GM12878 (cell line): Measurements from ENCODE around the gene PLCG1. TPM values are rescaled to one million over a fixed set of nuclear protein-coding genes. Genes with fewer than 3 reads are reported as not detected.

Experiments
- ATAC-seq: fragments of 200-7000 bp; cut with Tn5 transposase; 3 replicates; pipeline ENCODE4 v1.9.1; 2020; ENCODE audit warnings: mild to moderate bottlenecking, moderate library complexity
- BruUV-seq: library from RNA; stranded (reverse); fragments of 400-500 nt; replicated peaks from 2 replicates; lab custom pipeline; 2021; lab: Mats Ljungman, UMichigan
- CTCF ChIA-PET: fragments of 300-600 bp; sonication (Branson Sonifier 250); formaldehyde crosslinking; extraction: SDS; loops from one replicate; lab custom pipeline; 2021; ENCODE audit warnings: inconsistent platforms; lab: Yijun Ruan, JAX
- POLR2A ChIA-PET: fragments of 350-600 bp; formaldehyde crosslinking; extraction: SDS; loops from one replicate; lab custom pipeline; 2021; ENCODE audit warnings: inconsistent platforms; lab: Charles Lee
- RAD21 ChIA-PET: fragments of 300-600 bp; sonication (Branson Sonifier 250); formaldehyde crosslinking; loops from one replicate; lab custom pipeline; 2023; ENCODE audit warnings: antibody characterized with exemption; ENCODE audit not compliant: unreplicated experiment; lab: Charles Lee
- SMC1A ChIA-PET: fragments of 300-600 bp; sonication (Branson Sonifier 250); formaldehyde crosslinking; loops from one replicate; lab custom pipeline; 2023; ENCODE audit not compliant: unreplicated experiment, uncharacterized antibody; lab: Charles Lee
- DNase-seq: peaks from one replicate; pipeline ENCODE4 v3.0.0-alpha.2; 2011; ENCODE audit warnings: low read depth, low spot score
- FAIRE-seq: peaks from 3 replicates; lab custom pipeline; 2011; peaks lifted over from hg19 to GRCh38; lab: Jason Lieb, UNC
- H2AFZ ChIP-seq: 2 replicates; pipeline ENCODE4 v1.6.0; 2011; ENCODE audit warnings: low read depth, low read length, control low read depth; ENCODE audit not compliant: control insufficient read depth
- H3K27ac ChIP-seq: 2 replicates; pipeline ENCODE4 v1.5.1; 2011; ENCODE audit warnings: control low read depth; ENCODE audit not compliant: control insufficient read depth, insufficient read depth
- H3K27me3 ChIP-seq, 2 experiments: replicated peaks in 1 of 2; 2 replicates each; pipeline versions ENCODE4 v1.6.0 to v1.6.1; 2011; ENCODE audit warnings: low read length in 1 of 2; ENCODE audit not compliant: control insufficient read depth in 2 of 2, insufficient read depth in 2 of 2
- H3K36me3 ChIP-seq, 2 experiments: 2 replicates each; pipeline ENCODE4 v1.5.1; 2011; ENCODE audit warnings: low read length in 1 of 2; ENCODE audit not compliant: control insufficient read depth in 2 of 2, insufficient read depth in 2 of 2
- H3K4me1 ChIP-seq: 2 replicates; pipeline ENCODE4 v1.6.1; 2011; ENCODE audit warnings: mild to moderate bottlenecking, low read length, moderate library complexity, mixed read lengths; ENCODE audit not compliant: control insufficient read depth, insufficient read depth
- H3K4me2 ChIP-seq: 2 replicates; pipeline ENCODE4 v1.6.0; 2011; ENCODE audit warnings: control low read depth; ENCODE audit not compliant: control insufficient read depth, insufficient read depth
- H3K4me3 ChIP-seq: fragments of 200-600 bp; sonication (generic); 2 replicates; pipeline ENCODE4 v1.5.1; 2016
- H3K79me2 ChIP-seq: 2 replicates; pipeline ENCODE4 v1.6.0; 2011; ENCODE audit warnings: low read length; ENCODE audit not compliant: control insufficient read depth, insufficient read depth
- H3K9ac ChIP-seq: 2 replicates; pipeline ENCODE4 v1.8.0; 2011; ENCODE audit warnings: low read length, control low read depth, mixed read lengths; ENCODE audit not compliant: control insufficient read depth, insufficient read depth
- H3K9me3 ChIP-seq: replicated peaks from 3 replicates; pipeline ENCODE4 v1.5.1; 2011; ENCODE audit warnings: mild to moderate bottlenecking, low read length; ENCODE audit not compliant: control insufficient read depth, insufficient read depth
- H4K20me1 ChIP-seq: 2 replicates; pipeline ENCODE4 v1.6.0; 2011; ENCODE audit not compliant: control insufficient read depth, insufficient read depth
- ATF2 ChIP-seq: IDR thresholded peaks from 2 replicates; pipeline ENCODE4 v1.6.1; 2012; ENCODE audit warnings: low read length, inconsistent platforms
- BCLAF1 ChIP-seq: fragments of 450-650 bp; IDR thresholded peaks from 2 replicates; pipeline ENCODE4 v1.6.1; 2017; ENCODE audit warnings: antibody characterized with exemption, mild to moderate bottlenecking, moderate library complexity
- CREM ChIP-seq: IDR thresholded peaks from 2 replicates; pipeline ENCODE4 v1.6.1; 2014; ENCODE audit warnings: antibody characterized with exemption, low read depth
- EP300 ChIP-seq, 2 experiments: fragments of 150-350 bp in 1 of 2; IDR thresholded peaks; 2 replicates each; pipeline ENCODE4 v1.6.1; 2011 to 2012; ENCODE audit warnings: low read depth in 2 of 2, low read length in 2 of 2, borderline replicate concordance in 1 of 2, improper control_type of control experiment in 1 of 2, inconsistent platforms in 1 of 2; ENCODE audit not compliant: control insufficient read depth in 1 of 2
- FOS ChIP-seq: IDR thresholded peaks from 3 replicates; pipeline ENCODE4 v1.6.1; 2011; ENCODE audit warnings: borderline replicate concordance; ENCODE audit not compliant: insufficient read length; ENCODE audit errors: extremely low read depth
- GABPA ChIP-seq: IDR thresholded peaks from 2 replicates; pipeline ENCODE4 v1.6.1; 2014; ENCODE audit warnings: antibody characterized with exemption, low read depth, mild to moderate bottlenecking, inconsistent platforms
- NFYA ChIP-seq: IDR thresholded peaks from 2 replicates; pipeline ENCODE4 v1.6.1; 2011; ENCODE audit warnings: low read depth, mild to moderate bottlenecking, low read length, improper control_type of control experiment, borderline replicate concordance
- POLR2AphosphoS5 ChIP-seq: IDR thresholded peaks from 2 replicates; pipeline ENCODE4 v1.6.1; 2011; ENCODE audit warnings: mild to moderate bottlenecking, low read length, inconsistent platforms
- SKIL ChIP-seq: fragments of 450-650 bp; IDR thresholded peaks from 2 replicates; pipeline ENCODE4 v1.6.1; 2017; ENCODE audit warnings: mild to moderate bottlenecking, low read depth, inconsistent platforms; ENCODE audit not compliant: poor library complexity, severe bottlenecking
- YBX1 ChIP-seq: fragments of 450-650 bp; IDR thresholded peaks from 2 replicates; pipeline ENCODE4 v1.6.1; 2016; ENCODE audit warnings: antibody characterized with exemption
- WGBS: methylation state at CpG from one replicate; pipeline ENCODE4 v1.1.6; 2016; ENCODE audit warnings: low lambda C conversion rate; ENCODE audit not compliant: insufficient replicate concordance, insufficient coverage; ENCODE audit errors: missing lambda C conversion rate; 5-methylcytosine and 5-hydroxymethylcytosine counted together
- in situ Hi-C: fragments of 300-500 bp; cut with MboI; formaldehyde crosslinking; loops from 9 replicates; pipeline ENCODE4 v1.14.3; 2018; ENCODE audit warnings: mixed read lengths
- intact Hi-C: fragments of 100-400 bp; cut with micrococcal nuclease; formaldehyde crosslinking; loops from one replicate; pipeline ENCODE4 v1.14.2; 2022; ENCODE audit not compliant: unreplicated experiment
- polyA plus RNA-seq, 11 experiments: library from polyadenylated mRNA; depleted of rRNA in 4 of 11; unstranded in 6 of 11; stranded (reverse) in 5 of 11; fragments of >200 nt; fragmentation: Nextera tagmentation in 4 of 11; fragmentation: Illumina TruSeq in 1 of 11; extraction: Ambion mirVana in 4 of 11; extraction: Trizol in 1 of 11; gene quantifications; 1 replicate in 1 of 11; 2 replicates in 10 of 11; pipeline versions ENCODE4 v1.2.1 to v1.2.3, GENCODE V29; 2011 to 2016; ENCODE audit warnings: inconsistent platforms in 2 of 11, missing spikeins in 2 of 11, low read depth in 1 of 11
- total RNA-seq, 4 experiments: library from RNA; depleted of rRNA in 3 of 4; stranded (reverse); fragments of >200 nt in 3 of 4; fragmentation: Illumina TruSeq in 1 of 4; extraction: Trizol in 1 of 4; gene quantifications; 2 replicates each; pipeline versions ENCODE4 v1.2.1 to v1.2.3, GENCODE V29; 2013 to 2021

PLCG1 gene
- total and polyA plus RNA-seq, 10 of the 15 experiments (the other 5 are each of a cell fraction or from before 2014, with no cell fraction given), result 2.6 to 114 (median 45.3) TPM

- H3K4me2 ChIP-seq, result no peak overlapping the region
- no peak overlapping the region for H3K9ac ChIP-seq
- H2AFZ ChIP-seq, result no peak overlapping the region
- WGBS, result 94% methylated on average over 8 of the region's 8 CpGs
- no peak for FAIRE-seq
- no peak for TF ChIP-seq YBX1
- no peak for TF ChIP-seq BCLAF1
- no peak for TF ChIP-seq CREM
- no peak for TF ChIP-seq GABPA
- no peak for TF ChIP-seq POLR2AphosphoS5
- TF ChIP-seq FOS, result no peak
- no peak for TF ChIP-seq EP300 (IDR thresholded peaks at IDR 0.05; ENCODE audit: borderline replicate concordance in 1 of 2, control insufficient read depth in 1 of 2, low read depth in 2 of 2, low read length in 2 of 2)
- TF ChIP-seq ATF2, result no peak
- no peak for TF ChIP-seq NFYA
- no peak for TF ChIP-seq SKIL
- TF ChIP-seq, all 136 proteins: peak for 0
- ChIA-PET POLR2A (interaction anchor here (0.6 kb wide), 1 partner anchor 363 kb away, joined by 4 read pairs; no protein-coding TSS in a partner anchor), RAD21 (no interaction called here), CTCF (no interaction called here), SMC1A (no interaction called here)
- Histone ChIP-seq H3K4me3 (no peak overlapping the region), H4K20me1 (no peaks in the 10 kb centered on the region), H3K36me3 (peaks cover 2 to 17% of the 10 kb centered on the region in 2 experiments; a peak in 3 of 4 replicates), H3K79me2 (no peaks in the 10 kb centered on the region), H3K4me1 (no peaks in the 10 kb centered on the region), H3K27me3 (no peaks in the 10 kb centered on the region), H3K9me3 (no peaks in the 10 kb centered on the region), H3K27ac (no peak overlapping the region)
- in situ Hi-C loops, result no loop called here
- no peak for ATAC-seq
- intact Hi-C loops, result no loop called here
- no peak for DNase-seq
- BruUV-seq, result no TSS peak
Observed at GRCh38 chr20:41179961-41180360, 42.6 kb downstream of the PLCG1 start.
